ENCODE data around the gene FBN1. TPM values are rescaled to one million over a fixed set of nuclear protein-coding genes. Genes with fewer than 3 reads are reported as not detected.

FBN1 gene
- total RNA-seq, 2 experiments from 2014 or later = 0.56 to 0.59 TPM

- Mint-ChIP-seq H3K36me3 (ENCODE audit: low read depth) (no peaks in the 10 kb centered on the region), H3K4me3 (no peak overlapping the region), H3K4me1 (no peaks in the 10 kb centered on the region), H3K27me3 (no peaks in the 10 kb centered on the region), H3K27ac (no peak overlapping the region), H3K9me3 (ENCODE audit: low read depth) (no peaks in the 10 kb centered on the region)
- intact Hi-C loops (cut with DNase I, micrococcal nuclease) = no loop called here
- POLR2A ChIA-PET = no interaction called here
- no peak for DNase-seq
- CTCF ChIA-PET = no interaction called here
- ATAC-seq = no peak
Measured at GRCh38 chr15:48522123-48522522, 123.4 kb downstream of the FBN1 start.

GRCh38 chr15:48520376-48521155, 124.9 kb downstream of the FBN1 start:
- H3K36me3 Mint-ChIP-seq (ENCODE audit: low read depth) = no peaks in the 10 kb centered on the region
- ChIA-PET POLR2A (no interaction called here), CTCF (no interaction called here)
- ATAC-seq (no peak), DNase-seq (no peak)
- no peaks in the 10 kb centered on the region for H3K4me1 Mint-ChIP-seq
- no peak overlapping the region for H3K27ac Mint-ChIP-seq
- no peak overlapping the region for H3K4me3 Mint-ChIP-seq
- H3K27me3 Mint-ChIP-seq = peaks cover 2% of the 10 kb centered on the region
- intact Hi-C loops (cut with DNase I, micrococcal nuclease) = no loop called here
- no peaks in the 10 kb centered on the region for H3K9me3 Mint-ChIP-seq (ENCODE audit: low read depth)

GRCh38 chr15:48516121-48516520, 129.4 kb downstream of the FBN1 start:
- Mint-ChIP-seq H3K4me3 (no peak overlapping the region), H3K27me3 (peaks cover 2% of the 10 kb centered on the region), H3K4me1 (no peaks in the 10 kb centered on the region), H3K9me3 (ENCODE audit: low read depth) (no peaks in the 10 kb centered on the region), H3K27ac (no peak overlapping the region), H3K36me3 (ENCODE audit: low read depth) (no peaks in the 10 kb centered on the region)
- POLR2A ChIA-PET = no interaction called here
- CTCF ChIA-PET = interaction anchor here (0.9 kb wide), 1 partner anchor 8 kb away, joined by 3 read pairs; no protein-coding TSS in a partner anchor
- DNase-seq (no peak), ATAC-seq (no peak)
- intact Hi-C loops (cut with DNase I, micrococcal nuclease) = no loop called here

GRCh38 chr15:48515500-48515899, 130.0 kb downstream of the FBN1 start:
- ATAC-seq = no peak
- H3K27me3 Mint-ChIP-seq = peaks cover 2% of the 10 kb centered on the region
- H3K4me3 Mint-ChIP-seq = no peak overlapping the region
- ChIA-PET CTCF (no interaction called here), POLR2A (no interaction called here)
- no peak for DNase-seq
- H3K36me3 Mint-ChIP-seq (ENCODE audit: low read depth) = no peaks in the 10 kb centered on the region
- no peak overlapping the region for H3K27ac Mint-ChIP-seq
- intact Hi-C loops (cut with DNase I, micrococcal nuclease) = no loop called here
- no peaks in the 10 kb centered on the region for H3K9me3 Mint-ChIP-seq (ENCODE audit: low read depth)
- H3K4me1 Mint-ChIP-seq = no peaks in the 10 kb centered on the region

GRCh38 chr15:48514103-48514816, 131.2 kb downstream of the FBN1 start:
- ChIA-PET CTCF (interaction anchor here (0.8 kb wide), 1 partner anchor 39 kb away, joined by 3 read pairs; no protein-coding TSS in a partner anchor), POLR2A (no interaction called here)
- Mint-ChIP-seq H3K27ac (no peak overlapping the region), H3K4me3 (no peak overlapping the region), H3K36me3 (ENCODE audit: low read depth) (no peaks in the 10 kb centered on the region), H3K4me1 (no peaks in the 10 kb centered on the region), H3K9me3 (ENCODE audit: low read depth) (no peaks in the 10 kb centered on the region), H3K27me3 (peaks cover 2% of the 10 kb centered on the region)
- no peak for DNase-seq
- intact Hi-C loops (cut with DNase I, micrococcal nuclease) = no loop called here
- ATAC-seq = no peak

- Mint-ChIP-seq H3K27me3 (no peaks in the 10 kb centered on the region), H3K4me3 (no peak overlapping the region), H3K27ac (no peak overlapping the region), H3K36me3 (ENCODE audit: low read depth) (no peaks in the 10 kb centered on the region), H3K9me3 (ENCODE audit: low read depth) (no peaks in the 10 kb centered on the region), H3K4me1 (no peaks in the 10 kb centered on the region)
- ATAC-seq = no peak
- ChIA-PET POLR2A (no interaction called here), CTCF (no interaction called here)
- DNase-seq = no peak
- intact Hi-C loops (cut with DNase I, micrococcal nuclease) = no loop called here
Measured at GRCh38 chr15:48510976-48511375, 134.5 kb downstream of the FBN1 start.

- no peaks in the 10 kb centered on the region for H3K9me3 Mint-ChIP-seq (ENCODE audit: low read depth)
- no peak for ATAC-seq
- H3K36me3 Mint-ChIP-seq (ENCODE audit: low read depth) = no peaks in the 10 kb centered on the region
- DNase-seq = peak; percentile 16
- H3K27me3 Mint-ChIP-seq = no peaks in the 10 kb centered on the region
- H3K4me3 Mint-ChIP-seq = no peak overlapping the region
- CTCF ChIA-PET = interaction anchor here (0.7 to 2.7 kb wide), 7 partner anchors 9 to 132 kb away, joined by 3 to 14 read pairs (median 3); no protein-coding TSS in a partner anchor
- no peaks in the 10 kb centered on the region for H3K4me1 Mint-ChIP-seq
- H3K27ac Mint-ChIP-seq = no peak overlapping the region
- POLR2A ChIA-PET = no interaction called here
- intact Hi-C loops (cut with DNase I, micrococcal nuclease) = no loop called here
Measured at GRCh38 chr15:48507416-48508065, 138.0 kb downstream of the FBN1 start.

GRCh38 chr15:48505067-48505466, 140.4 kb downstream of the FBN1 start:
- ATAC-seq = no peak
- Mint-ChIP-seq H3K27me3 (no peaks in the 10 kb centered on the region), H3K4me3 (no peak overlapping the region), H3K27ac (no peak overlapping the region), H3K36me3 (ENCODE audit: low read depth) (no peaks in the 10 kb centered on the region), H3K4me1 (no peaks in the 10 kb centered on the region), H3K9me3 (ENCODE audit: low read depth) (no peaks in the 10 kb centered on the region)
- intact Hi-C loops (cut with DNase I, micrococcal nuclease) = no loop called here
- CTCF ChIA-PET = no interaction called here
- no peak for DNase-seq
- POLR2A ChIA-PET = no interaction called here

GRCh38 chr15:48501208-48501607, 144.3 kb downstream of the FBN1 start:
- Mint-ChIP-seq H3K4me1 (no peaks in the 10 kb centered on the region), H3K27ac (no peak overlapping the region), H3K36me3 (ENCODE audit: low read depth) (no peaks in the 10 kb centered on the region), H3K4me3 (no peak overlapping the region), H3K9me3 (ENCODE audit: low read depth) (no peaks in the 10 kb centered on the region), H3K27me3 (no peaks in the 10 kb centered on the region)
- ATAC-seq = no peak
- intact Hi-C loops (cut with DNase I, micrococcal nuclease) = no loop called here
- ChIA-PET POLR2A (no interaction called here), CTCF (no interaction called here)
- DNase-seq = no peak

GRCh38 chr15:48500595-48500994, 144.9 kb downstream of the FBN1 start:
- Mint-ChIP-seq H3K4me1 (no peaks in the 10 kb centered on the region), H3K27me3 (no peaks in the 10 kb centered on the region), H3K27ac (no peak overlapping the region), H3K9me3 (ENCODE audit: low read depth) (no peaks in the 10 kb centered on the region), H3K36me3 (ENCODE audit: low read depth) (no peaks in the 10 kb centered on the region), H3K4me3 (no peak overlapping the region)
- intact Hi-C loops (cut with DNase I, micrococcal nuclease) = no loop called here
- ChIA-PET POLR2A (no interaction called here), CTCF (no interaction called here)
- DNase-seq (no peak), ATAC-seq (no peak)

- ChIA-PET CTCF (no interaction called here), POLR2A (no interaction called here)
- H3K9me3 Mint-ChIP-seq (ENCODE audit: low read depth) = no peaks in the 10 kb centered on the region
- H3K27ac Mint-ChIP-seq = no peak overlapping the region
- intact Hi-C loops (cut with DNase I, micrococcal nuclease) = no loop called here
- no peak for ATAC-seq
- no peaks in the 10 kb centered on the region for H3K4me1 Mint-ChIP-seq
- no peak overlapping the region for H3K4me3 Mint-ChIP-seq
- no peaks in the 10 kb centered on the region for H3K27me3 Mint-ChIP-seq
- DNase-seq = no peak
- no peaks in the 10 kb centered on the region for H3K36me3 Mint-ChIP-seq (ENCODE audit: low read depth)
Measured at GRCh38 chr15:48499978-48500377, 145.5 kb downstream of the FBN1 start.

GRCh38 chr15:48498828-48499227, 146.7 kb downstream of the FBN1 start:
- Mint-ChIP-seq H3K4me1 (no peaks in the 10 kb centered on the region), H3K4me3 (no peak overlapping the region), H3K27me3 (no peaks in the 10 kb centered on the region), H3K27ac (no peak overlapping the region), H3K9me3 (ENCODE audit: low read depth) (no peaks in the 10 kb centered on the region), H3K36me3 (ENCODE audit: low read depth) (no peaks in the 10 kb centered on the region)
- no peak for ATAC-seq
- ChIA-PET CTCF (no interaction called here), POLR2A (no interaction called here)
- DNase-seq = no peak
- intact Hi-C loops (cut with DNase I, micrococcal nuclease) = no loop called here

All from activated CD4-positive, alpha-beta T cell treated with anti-CD3 and anti-CD28 coated beads for 36 hours (primary cell).